ENCODE measurements around the gene HIF1AN. TPM values are rescaled to one million over a fixed set of nuclear protein-coding genes. Genes with fewer than 3 reads are reported as not detected.

The HIF1AN gene
- total RNA-seq, 1 donor from 2014 or later = 63.4 TPM

- peaks cover 1% of the 10 kb centered on the region for H3K4me1 Mint-ChIP-seq
- no peak overlapping the region for H3K4me3 Mint-ChIP-seq
- H3K27ac Mint-ChIP-seq = no peak overlapping the region
- no peak for DNase-seq (ENCODE audit: low spot score in 2 of 2, unreplicated experiment in 2 of 2)
- H3K9me3 Mint-ChIP-seq = no peaks in the 10 kb centered on the region
- TF ChIP-seq, protein P1, sequence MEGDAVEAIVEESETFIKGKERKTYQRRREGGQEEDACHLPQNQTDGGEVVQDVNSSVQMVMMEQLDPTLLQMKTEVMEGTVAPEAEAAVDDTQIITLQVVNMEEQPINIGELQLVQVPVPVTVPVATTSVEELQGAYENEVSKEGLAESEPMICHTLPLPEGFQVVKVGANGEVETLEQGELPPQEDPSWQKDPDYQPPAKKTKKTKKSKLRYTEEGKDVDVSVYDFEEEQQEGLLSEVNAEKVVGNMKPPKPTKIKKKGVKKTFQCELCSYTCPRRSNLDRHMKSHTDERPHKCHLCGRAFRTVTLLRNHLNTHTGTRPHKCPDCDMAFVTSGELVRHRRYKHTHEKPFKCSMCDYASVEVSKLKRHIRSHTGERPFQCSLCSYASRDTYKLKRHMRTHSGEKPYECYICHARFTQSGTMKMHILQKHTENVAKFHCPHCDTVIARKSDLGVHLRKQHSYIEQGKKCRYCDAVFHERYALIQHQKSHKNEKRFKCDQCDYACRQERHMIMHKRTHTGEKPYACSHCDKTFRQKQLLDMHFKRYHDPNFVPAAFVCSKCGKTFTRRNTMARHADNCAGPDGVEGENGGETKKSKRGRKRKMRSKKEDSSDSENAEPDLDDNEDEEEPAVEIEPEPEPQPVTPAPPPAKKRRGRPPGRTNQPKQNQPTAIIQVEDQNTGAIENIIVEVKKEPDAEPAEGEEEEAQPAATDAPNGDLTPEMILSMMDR (IDR thresholded peaks at IDR 0.05; ENCODE audit: unreplicated experiment) = no peak
- peaks cover 13% of the 10 kb centered on the region for H3K36me3 Mint-ChIP-seq
- peaks cover 4% of the 10 kb centered on the region for H3K27me3 Mint-ChIP-seq (ENCODE audit: low read depth)
These were observed 25.0 kb upstream of the HIF1AN start for GRCh38 chr10:100510533-100511308.

DNA sequence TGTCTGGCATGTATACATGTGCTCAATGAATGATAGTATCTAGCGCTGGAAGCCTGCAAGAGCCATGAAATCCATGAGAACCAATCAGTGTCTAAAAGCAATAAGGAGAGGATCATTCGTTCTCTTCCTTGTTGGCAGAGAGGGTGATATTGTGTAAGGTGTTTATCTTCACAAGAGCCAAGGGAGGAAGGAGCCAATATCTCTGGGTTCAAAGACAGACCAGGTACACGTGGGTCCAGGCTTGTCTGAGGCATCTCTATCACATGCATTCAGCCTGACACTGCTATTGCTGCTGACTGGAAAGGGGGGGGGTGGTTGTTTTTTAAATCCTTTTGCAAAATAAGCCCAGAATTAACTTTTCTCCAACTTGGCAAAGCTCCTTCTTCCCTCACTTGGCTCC lies 20.1 kb upstream of the HIF1AN start:
- no peaks in the 10 kb centered on the region for H3K9me3 Mint-ChIP-seq
- H3K27ac Mint-ChIP-seq = no peak overlapping the region
- no peak for DNase-seq (ENCODE audit: low spot score in 2 of 2, unreplicated experiment in 2 of 2)
- TF ChIP-seq, protein P1 (IDR thresholded peaks at IDR 0.05; ENCODE audit: unreplicated experiment) = no peak
- H3K36me3 Mint-ChIP-seq = peaks cover 10% of the 10 kb centered on the region
- H3K27me3 Mint-ChIP-seq (ENCODE audit: low read depth) = peaks cover 27% of the 10 kb centered on the region
- H3K4me3 Mint-ChIP-seq = no peak overlapping the region
- H3K4me1 Mint-ChIP-seq = peaks cover 8% of the 10 kb centered on the region

DNA sequence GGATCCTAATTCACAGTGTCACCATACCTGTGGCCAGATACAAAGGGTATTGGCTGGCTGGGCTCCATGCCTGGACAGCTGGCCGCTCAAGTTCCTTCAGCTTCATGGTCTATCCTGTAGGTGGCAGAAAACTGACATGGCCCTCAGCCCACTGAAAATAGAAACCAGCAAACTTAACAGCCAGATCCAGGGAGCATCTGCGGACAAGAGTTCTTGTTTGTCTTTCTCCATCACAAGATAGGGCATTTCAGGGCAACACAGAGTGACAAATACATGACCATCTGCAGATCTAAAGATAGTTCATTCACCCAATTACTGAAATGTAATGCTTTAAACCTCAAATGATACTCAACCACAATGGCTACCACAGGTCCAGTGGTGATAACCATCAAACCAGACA lies 18.9 kb upstream of the HIF1AN start:
- Mint-ChIP-seq H3K27me3 (ENCODE audit: low read depth) (peaks cover 34% of the 10 kb centered on the region), H3K4me3 (no peak overlapping the region), H3K4me1 (peaks cover 8% of the 10 kb centered on the region), H3K27ac (no peak overlapping the region), H3K9me3 (no peaks in the 10 kb centered on the region), H3K36me3 (peaks cover 10% of the 10 kb centered on the region)
- DNase-seq (ENCODE audit: low spot score in 2 of 2, unreplicated experiment in 2 of 2) = no peak
- TF ChIP-seq, protein P1 (IDR thresholded peaks at IDR 0.05; ENCODE audit: unreplicated experiment) = no peak

- peaks cover 8% of the 10 kb centered on the region for H3K4me1 Mint-ChIP-seq
- peak; percentile 30 to 67 for DNase-seq (ENCODE audit: low spot score in 2 of 2, unreplicated experiment in 2 of 2)
- H3K27me3 Mint-ChIP-seq (ENCODE audit: low read depth) = peaks cover 36% of the 10 kb centered on the region
- peak overlapping the region; percentile 80 for H3K4me3 Mint-ChIP-seq
- H3K36me3 Mint-ChIP-seq = peaks cover 12% of the 10 kb centered on the region
- no peak overlapping the region for H3K27ac Mint-ChIP-seq
- no peaks in the 10 kb centered on the region for H3K9me3 Mint-ChIP-seq
- TF ChIP-seq, protein P1 (IDR thresholded peaks at IDR 0.05; ENCODE audit: unreplicated experiment) = peak; percentile 67
These were observed 16.9 kb upstream of the HIF1AN start for GRCh38 chr10:100518761-100519241.

- peaks cover 8% of the 10 kb centered on the region for H3K4me1 Mint-ChIP-seq
- peak in 1 of 2 experiments; percentile 40 for DNase-seq (ENCODE audit: low spot score in 2 of 2, unreplicated experiment in 2 of 2)
- TF ChIP-seq, protein P1 (IDR thresholded peaks at IDR 0.05; ENCODE audit: unreplicated experiment) = no peak
- peaks cover 15% of the 10 kb centered on the region for H3K36me3 Mint-ChIP-seq
- H3K27me3 Mint-ChIP-seq (ENCODE audit: low read depth) = peaks cover 36% of the 10 kb centered on the region
- peak within 1 kb of the TSS; percentile 80 for H3K4me3 Mint-ChIP-seq
- no peaks in the 10 kb centered on the region for H3K9me3 Mint-ChIP-seq
- no peak within 1 kb of the TSS for H3K27ac Mint-ChIP-seq
These were observed 16.3 kb upstream of the HIF1AN start, which contains the start of gene SEC31B for GRCh38 chr10:100519311-100520051. TSS of gene SEC31B (minus strand) at chr10:100519861. CDS start at chr10:100516952, 2,909 bp downstream.
